A673 (cell line): ENCODE data around the gene NBAS. TPM values are rescaled to one million over a fixed set of nuclear protein-coding genes. Genes with fewer than 3 reads are reported as not detected.
A peak's percentile ranks its signal among the peaks of the same experiment; 100 is the strongest.

Source experiments
- BruUV-seq: library from RNA; stranded (reverse); fragments of 400-500 nt; replicated peaks from 2 replicates; lab custom pipeline; 2021; lab: Mats Ljungman, UMichigan
- CTCF ChIA-PET: fragments of 300-600 bp; sonication (Branson Sonifier 250); formaldehyde crosslinking; loops from one replicate; lab custom pipeline; 2022; ENCODE audit warnings: antibody characterized with exemption; lab: Charles Lee
- POLR2A ChIA-PET: fragments of 300-600 bp; sonication (Branson Sonifier 250); formaldehyde crosslinking; loops from one replicate; lab custom pipeline; 2022; ENCODE audit warnings: antibody characterized with exemption; ENCODE audit not compliant: low non-redundant PET; lab: Charles Lee
- DNase-seq: peaks from one replicate; pipeline ENCODE4 v3.0.0-alpha.2; 2015; ENCODE audit warnings: low spot score
- H3K27ac ChIP-seq: fragments of 200-600 bp; sonication (generic); 2 replicates; pipeline ENCODE4 v1.5.1; 2016; ENCODE audit warnings: mixed run types, low read depth, mild to moderate bottlenecking, mixed read lengths, antibody characterized with exemption, low read length; ENCODE audit not compliant: poor library complexity, severe bottlenecking
- H3K27me3 ChIP-seq: fragments of 200-600 bp; sonication (generic); replicated peaks from 2 replicates; pipeline ENCODE4 v1.6.1; 2017; ENCODE audit warnings: mixed run types, low read depth, mild to moderate bottlenecking, mixed read lengths, antibody characterized with exemption, low read length; ENCODE audit not compliant: insufficient read depth, poor library complexity
- H3K36me3 ChIP-seq: fragments of 200-600 bp; sonication (generic); 2 replicates; pipeline ENCODE4 v1.6.1; 2016; ENCODE audit warnings: mixed run types, mild to moderate bottlenecking, mixed read lengths, antibody characterized with exemption, low read length; ENCODE audit not compliant: insufficient read depth, poor library complexity, severe bottlenecking
- H3K4me1 ChIP-seq: fragments of 200-600 bp; sonication (generic); 2 replicates; pipeline ENCODE4 v1.6.1; 2017; ENCODE audit warnings: mixed run types, mild to moderate bottlenecking, mixed read lengths, antibody characterized with exemption, low read length; ENCODE audit not compliant: insufficient read depth, poor library complexity, severe bottlenecking
- H3K4me3 ChIP-seq: fragments of 200-600 bp; sonication (generic); 2 replicates; pipeline ENCODE4 v1.5.1; 2016; ENCODE audit warnings: low read depth, mixed run types, mild to moderate bottlenecking, mixed read lengths, low read length; ENCODE audit not compliant: poor library complexity, severe bottlenecking
- H3K9me3 ChIP-seq: fragments of 200-600 bp; sonication (generic); 2 replicates; pipeline ENCODE4 v1.6.1; 2016; ENCODE audit warnings: mixed run types, low read depth, mild to moderate bottlenecking, mixed read lengths, antibody characterized with exemption, low read length; ENCODE audit not compliant: poor library complexity, severe bottlenecking
- EZH2 ChIP-seq: fragments of 200-600 bp; sonication (generic); IDR thresholded peaks from 2 replicates; pipeline ENCODE4 v1.6.1; 2017; ENCODE audit warnings: borderline replicate concordance, low read depth, mild to moderate bottlenecking, mixed read lengths, antibody characterized with exemption, low read length; ENCODE audit not compliant: poor library complexity, severe bottlenecking
- intact Hi-C: fragments of 100-400 bp; cut with micrococcal nuclease; formaldehyde crosslinking; loops from one replicate; pipeline ENCODE4 v1.10.0; 2022; ENCODE audit not compliant: unreplicated experiment
- total RNA-seq: library from RNA; stranded (reverse); gene quantifications from 2 replicates; pipeline ENCODE4 v1.2.3, GENCODE V29; 2021
- TF ChIP-seq, protein P1 (sequence below): fragments of 300-800, 200-600 bp; sonication (generic); conservative IDR thresholded peaks from 2 replicates; pipeline ENCODE4 v1.5.1; 2017; ENCODE audit warnings: low read depth, mild to moderate bottlenecking, antibody characterized with exemption, low read length, moderate library complexity, mixed read lengths

Gene NBAS
- total RNA-seq, 1 experiment from 2014 or later, result 38.7 TPM

DNA sequence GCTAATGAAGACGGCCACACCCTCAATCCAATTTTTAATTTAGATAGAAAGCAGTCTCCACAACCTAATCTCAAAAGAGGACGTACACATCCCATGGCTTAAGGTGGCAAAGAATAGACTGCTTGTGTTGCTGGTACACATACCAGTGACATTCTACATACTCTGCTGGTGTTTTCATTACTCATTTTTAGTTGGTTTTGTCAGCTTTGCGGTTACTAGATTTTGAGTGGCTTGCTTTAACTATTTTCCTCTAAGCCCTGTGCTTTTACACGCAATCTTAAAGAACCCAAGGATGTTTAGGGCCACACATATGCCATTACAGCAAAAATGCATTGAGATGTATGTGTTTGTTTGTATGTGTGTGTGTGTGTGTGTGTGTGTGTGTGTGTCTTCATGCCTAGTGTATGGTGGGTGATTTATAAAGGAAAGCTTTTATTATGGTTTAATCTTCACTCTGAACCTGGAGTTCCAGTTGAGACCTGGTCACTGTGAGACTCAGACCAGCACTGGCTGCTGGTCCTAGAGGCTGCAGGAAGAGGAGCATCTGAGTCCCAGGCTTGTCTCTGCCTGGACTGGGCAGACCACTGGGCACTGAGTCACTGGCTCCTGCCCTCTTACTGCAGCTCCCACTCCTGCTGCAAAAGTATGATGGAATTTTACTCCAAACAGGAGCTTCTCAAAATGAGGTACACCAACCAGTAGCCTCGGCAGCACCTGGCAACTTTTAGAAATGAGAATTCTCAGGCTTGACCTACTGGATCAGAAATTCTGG lies 415.9 kb downstream of the NBAS start:
- no peaks in the 10 kb centered on the region for H3K27me3 ChIP-seq
- H3K36me3 ChIP-seq, result no peaks in the 10 kb centered on the region
- H3K27ac ChIP-seq, result no peak overlapping the region
- peaks cover 13% of the 10 kb centered on the region for H3K4me1 ChIP-seq
- TF ChIP-seq, protein P1, sequence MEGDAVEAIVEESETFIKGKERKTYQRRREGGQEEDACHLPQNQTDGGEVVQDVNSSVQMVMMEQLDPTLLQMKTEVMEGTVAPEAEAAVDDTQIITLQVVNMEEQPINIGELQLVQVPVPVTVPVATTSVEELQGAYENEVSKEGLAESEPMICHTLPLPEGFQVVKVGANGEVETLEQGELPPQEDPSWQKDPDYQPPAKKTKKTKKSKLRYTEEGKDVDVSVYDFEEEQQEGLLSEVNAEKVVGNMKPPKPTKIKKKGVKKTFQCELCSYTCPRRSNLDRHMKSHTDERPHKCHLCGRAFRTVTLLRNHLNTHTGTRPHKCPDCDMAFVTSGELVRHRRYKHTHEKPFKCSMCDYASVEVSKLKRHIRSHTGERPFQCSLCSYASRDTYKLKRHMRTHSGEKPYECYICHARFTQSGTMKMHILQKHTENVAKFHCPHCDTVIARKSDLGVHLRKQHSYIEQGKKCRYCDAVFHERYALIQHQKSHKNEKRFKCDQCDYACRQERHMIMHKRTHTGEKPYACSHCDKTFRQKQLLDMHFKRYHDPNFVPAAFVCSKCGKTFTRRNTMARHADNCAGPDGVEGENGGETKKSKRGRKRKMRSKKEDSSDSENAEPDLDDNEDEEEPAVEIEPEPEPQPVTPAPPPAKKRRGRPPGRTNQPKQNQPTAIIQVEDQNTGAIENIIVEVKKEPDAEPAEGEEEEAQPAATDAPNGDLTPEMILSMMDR, result no peak
- TF ChIP-seq EZH2, result no peak
- intact Hi-C loops, result no loop called here
- DNase-seq, result no peak
- BruUV-seq, result no TSS peak
- ChIA-PET CTCF (no interaction called here), POLR2A (no interaction called here)
- no peak overlapping the region for H3K4me3 ChIP-seq
- no peaks in the 10 kb centered on the region for H3K9me3 ChIP-seq

DNA sequence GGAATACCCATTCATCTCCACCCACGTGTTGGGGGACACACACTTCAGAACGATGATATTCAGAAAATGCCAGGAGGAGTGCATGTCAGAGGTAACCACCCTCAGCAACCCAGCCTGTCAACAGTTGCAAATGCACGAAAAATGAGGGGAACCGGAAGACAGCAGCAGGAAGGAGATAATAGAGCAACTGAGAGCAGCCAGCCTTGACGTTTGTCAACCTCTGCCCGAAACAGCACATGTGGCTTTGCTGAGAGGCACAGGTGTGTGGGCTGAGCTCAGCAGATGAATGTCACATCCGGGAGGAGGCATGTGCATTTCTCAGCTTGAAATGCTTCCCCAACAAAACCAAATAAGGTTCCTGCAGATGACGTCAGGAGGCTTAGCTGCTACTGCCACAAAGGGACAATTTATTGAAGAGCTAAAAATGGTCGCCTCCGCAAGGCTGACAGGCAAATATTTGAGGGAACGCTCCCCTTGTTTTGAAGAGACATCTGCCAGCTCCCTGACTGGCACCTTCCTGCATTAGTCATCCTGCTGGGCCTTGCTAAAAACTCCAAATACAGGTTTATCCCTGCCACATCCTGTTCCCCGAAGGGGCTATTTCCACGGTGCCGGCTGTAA lies 419.0 kb downstream of the NBAS start:
- Histone ChIP-seq H3K27me3 (no peaks in the 10 kb centered on the region), H3K9me3 (no peaks in the 10 kb centered on the region), H3K27ac (no peak overlapping the region), H3K36me3 (no peaks in the 10 kb centered on the region), H3K4me3 (peak overlapping the region; percentile 7), H3K4me1 (peaks cover 13% of the 10 kb centered on the region)
- intact Hi-C loops, result no loop called here
- BruUV-seq, result no TSS peak
- ChIA-PET POLR2A (no interaction called here), CTCF (no interaction called here)
- DNase-seq, result peak; percentile 54
- no peak for TF ChIP-seq EZH2

DNA sequence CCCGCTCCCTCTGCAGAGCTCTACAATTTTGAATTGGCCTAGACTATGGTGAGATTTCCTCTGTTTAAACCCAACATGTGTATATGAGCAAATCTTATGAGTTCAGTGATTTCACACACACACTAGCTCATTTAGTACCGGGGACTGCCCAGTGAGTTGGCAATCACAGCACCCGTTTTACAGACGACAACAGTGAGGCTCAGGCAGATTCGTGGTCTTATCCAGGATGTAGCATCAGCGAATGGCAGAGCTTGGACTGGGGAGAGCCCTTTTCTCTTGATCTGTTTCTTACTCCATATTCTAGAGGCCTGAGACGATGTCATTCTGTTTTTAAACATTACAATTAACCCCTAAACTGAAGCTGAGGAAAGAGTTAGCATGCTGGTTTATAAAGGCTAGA lies 419.9 kb downstream of the NBAS start:
- Histone ChIP-seq H3K9me3 (no peaks in the 10 kb centered on the region), H3K27ac (no peak overlapping the region), H3K4me3 (no peak overlapping the region), H3K36me3 (no peaks in the 10 kb centered on the region), H3K27me3 (no peaks in the 10 kb centered on the region), H3K4me1 (peaks cover 13% of the 10 kb centered on the region)
- intact Hi-C loops, result no loop called here
- ChIA-PET POLR2A (no interaction called here), CTCF (no interaction called here)
- no TSS peak for BruUV-seq
- TF ChIP-seq, protein P1, result no peak
- TF ChIP-seq EZH2, result no peak
- DNase-seq, result no peak
